HG02973 (cell line): ENCODE measurements around the gene MLLT10.

Experiments used
- ATAC-seq: cut with Tn5 transposase; IDR thresholded peaks from one replicate; pipeline ENCODE4 v1.9.1; 2021; ENCODE audit warnings: moderate library complexity; ENCODE audit not compliant: unreplicated experiment

The MLLT10 gene

DNA sequence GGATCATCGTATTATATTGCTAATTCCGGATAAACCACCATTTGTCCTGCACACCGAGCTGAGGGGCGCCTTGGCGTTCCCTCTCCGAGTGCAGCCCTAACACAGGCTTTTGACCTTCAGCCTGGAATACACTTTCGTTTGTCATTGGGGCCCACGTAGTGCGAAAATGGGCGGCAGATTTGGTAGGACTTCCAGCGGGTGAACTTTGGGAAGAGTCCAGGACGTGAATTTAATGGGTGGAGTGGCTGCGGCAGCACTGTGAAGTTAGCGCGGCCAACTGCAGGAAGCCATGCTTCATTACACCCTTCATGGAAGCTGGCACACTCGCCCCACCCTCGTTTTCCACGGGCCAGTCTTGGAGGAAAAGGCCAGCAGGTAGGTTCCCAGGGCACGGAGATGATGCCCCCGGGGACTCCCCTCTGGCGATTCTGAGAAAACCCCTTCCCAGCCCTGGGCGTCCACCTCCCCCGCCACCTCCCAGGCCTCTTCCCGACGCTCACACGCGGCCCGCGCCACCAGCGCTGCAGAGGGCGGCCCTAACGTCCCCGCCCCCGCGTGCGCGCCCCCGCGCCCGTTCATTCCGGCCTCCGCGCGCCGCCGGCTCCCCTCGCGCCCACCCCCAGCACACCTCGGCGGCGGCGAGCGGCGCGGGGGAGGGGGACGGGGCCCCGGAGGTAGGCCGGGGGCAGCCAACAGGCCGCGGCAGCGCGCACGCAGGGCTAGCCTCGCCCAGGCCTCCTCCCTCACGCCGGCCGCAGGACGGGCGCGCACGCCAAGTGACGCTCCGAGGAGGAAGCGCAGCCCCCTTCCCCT is at the start of gene MLLT10:
MLLT10 (plus strand) TSS at position 766 of the 813 bp plus-strand sequence. CDS start 413 bp downstream, outside the sequence.
- ATAC-seq: peak; percentile 88

- ATAC-seq: no peak
Observed at GRCh38 chr10:21487416-21488180, 46.4 kb upstream of the MLLT10 start.

DNA sequence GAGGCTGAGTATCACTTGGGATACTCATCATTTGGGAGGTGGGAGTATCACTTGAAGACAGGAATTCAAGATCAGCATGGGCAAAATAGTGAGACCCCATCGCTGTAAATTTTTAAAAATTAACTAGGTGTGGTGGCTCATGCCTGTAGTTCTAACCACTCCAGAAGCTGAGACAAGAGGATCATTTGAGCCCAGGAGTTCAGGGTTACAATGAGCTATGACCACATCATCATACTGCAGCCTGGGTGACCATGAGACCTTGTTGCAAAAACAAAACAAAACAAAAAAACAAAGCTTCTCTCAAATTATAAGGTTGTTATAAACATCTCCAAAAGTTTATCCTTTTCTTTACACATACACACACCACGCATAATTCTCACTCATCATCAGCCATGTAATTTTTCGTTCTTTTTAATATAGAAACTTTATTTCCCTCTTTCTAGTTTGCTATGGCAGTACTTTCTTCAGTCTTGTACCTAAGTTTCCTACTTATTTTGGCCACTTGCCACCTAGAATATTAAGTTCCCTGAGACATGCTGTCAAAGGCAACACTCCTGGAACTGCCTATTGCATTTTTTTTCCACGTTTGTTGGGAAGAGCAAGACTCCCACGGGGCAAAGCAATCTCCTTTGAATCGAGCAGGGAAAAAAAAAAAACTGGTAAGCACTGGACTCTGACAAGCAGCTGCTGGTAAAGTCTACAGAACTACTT is 45.6 kb upstream of the MLLT10 start:
- no peak for ATAC-seq

GRCh38 chr10:21488957-21489446 is 45.0 kb upstream of the MLLT10 start:
- no peak for ATAC-seq

DNA sequence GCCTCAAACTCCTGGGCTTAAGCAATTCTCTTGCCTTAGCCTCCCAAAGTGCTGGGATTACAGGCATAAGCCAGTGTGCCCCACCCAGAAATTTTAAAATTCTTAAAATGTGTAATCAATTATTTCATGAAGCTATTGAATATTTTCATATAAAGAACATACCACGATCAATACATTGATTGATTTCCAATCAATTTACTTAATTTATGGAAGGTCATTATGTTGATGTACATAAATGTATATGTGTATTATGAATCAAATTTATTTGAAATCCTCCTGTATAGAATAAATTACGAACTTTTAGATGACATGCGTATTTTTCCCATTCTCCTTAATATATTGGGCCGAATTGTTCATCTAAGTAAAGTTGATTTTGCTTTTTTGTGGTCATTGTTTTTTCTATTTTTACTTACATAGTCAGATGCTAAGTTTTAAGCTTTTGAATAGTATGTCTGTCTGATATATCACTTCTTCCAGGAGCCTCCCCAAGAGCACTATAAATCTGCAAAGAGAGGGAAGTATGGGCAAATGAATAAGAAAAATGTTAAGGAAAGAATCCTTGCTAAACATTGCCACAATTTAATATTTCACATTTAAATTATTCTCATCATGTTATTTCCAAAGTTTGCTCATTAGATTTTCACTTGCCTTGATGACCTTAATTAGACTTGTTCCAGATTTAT is 43.9 kb upstream of the MLLT10 start:
- no peak for ATAC-seq

DNA sequence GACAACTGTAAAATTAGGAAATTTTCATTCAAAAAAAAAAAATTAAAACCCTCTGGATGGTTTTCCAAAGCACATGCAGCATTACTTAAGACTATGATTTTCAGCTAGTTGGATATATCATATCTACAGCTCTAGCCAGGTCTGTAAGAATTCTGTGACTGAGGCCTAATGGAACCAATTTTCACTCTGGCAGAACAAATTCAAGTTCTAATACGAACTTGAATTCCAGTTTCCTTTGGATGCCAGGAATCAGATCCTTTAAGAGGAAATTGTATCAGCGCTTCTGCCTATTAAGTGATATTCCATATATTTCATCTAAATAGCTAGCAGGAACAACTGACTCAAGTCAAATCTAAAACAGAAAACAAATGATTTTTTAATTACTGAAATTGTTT is 43.3 kb upstream of the MLLT10 start:
- ATAC-seq: no peak

DNA sequence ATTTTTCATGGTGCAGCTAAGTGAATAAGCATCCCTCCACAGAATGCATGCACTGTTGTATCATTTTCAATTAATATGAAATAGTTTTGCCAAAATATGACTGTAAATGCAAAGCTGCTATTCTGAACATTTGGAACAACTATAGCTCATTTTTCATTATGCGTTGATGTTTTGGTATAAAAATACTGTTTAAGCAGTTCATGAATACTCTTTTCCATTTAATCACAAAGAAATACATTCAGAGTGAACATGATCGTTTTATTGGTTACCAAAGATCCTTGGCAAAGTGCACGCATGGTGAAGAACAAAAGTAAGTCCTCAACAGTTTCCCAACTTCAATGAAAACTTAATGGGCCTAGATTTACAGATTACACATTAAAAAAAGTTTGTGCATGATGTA is 41.6 kb upstream of the MLLT10 start:
- no peak for ATAC-seq

DNA sequence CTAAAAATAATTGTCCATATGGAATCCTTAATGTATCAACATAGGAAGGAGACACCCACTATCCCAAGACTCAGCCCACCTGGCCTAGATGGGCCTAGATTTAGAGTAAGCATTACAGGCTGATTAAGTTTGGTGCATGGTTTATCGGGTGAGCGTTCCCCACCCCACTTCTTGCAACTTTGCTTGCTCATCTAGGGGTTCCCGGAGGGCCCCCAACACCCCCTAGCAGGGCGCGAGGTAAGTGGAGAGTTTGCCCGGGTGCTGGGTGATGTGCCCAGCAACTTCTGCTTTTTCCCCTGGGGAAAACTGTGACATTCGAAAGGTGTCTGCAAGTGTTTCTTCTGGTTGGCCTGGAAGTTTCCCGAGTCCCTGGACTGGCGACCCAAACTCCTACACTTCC is 40.2 kb upstream of the MLLT10 start:
- ATAC-seq: no peak

DNA sequence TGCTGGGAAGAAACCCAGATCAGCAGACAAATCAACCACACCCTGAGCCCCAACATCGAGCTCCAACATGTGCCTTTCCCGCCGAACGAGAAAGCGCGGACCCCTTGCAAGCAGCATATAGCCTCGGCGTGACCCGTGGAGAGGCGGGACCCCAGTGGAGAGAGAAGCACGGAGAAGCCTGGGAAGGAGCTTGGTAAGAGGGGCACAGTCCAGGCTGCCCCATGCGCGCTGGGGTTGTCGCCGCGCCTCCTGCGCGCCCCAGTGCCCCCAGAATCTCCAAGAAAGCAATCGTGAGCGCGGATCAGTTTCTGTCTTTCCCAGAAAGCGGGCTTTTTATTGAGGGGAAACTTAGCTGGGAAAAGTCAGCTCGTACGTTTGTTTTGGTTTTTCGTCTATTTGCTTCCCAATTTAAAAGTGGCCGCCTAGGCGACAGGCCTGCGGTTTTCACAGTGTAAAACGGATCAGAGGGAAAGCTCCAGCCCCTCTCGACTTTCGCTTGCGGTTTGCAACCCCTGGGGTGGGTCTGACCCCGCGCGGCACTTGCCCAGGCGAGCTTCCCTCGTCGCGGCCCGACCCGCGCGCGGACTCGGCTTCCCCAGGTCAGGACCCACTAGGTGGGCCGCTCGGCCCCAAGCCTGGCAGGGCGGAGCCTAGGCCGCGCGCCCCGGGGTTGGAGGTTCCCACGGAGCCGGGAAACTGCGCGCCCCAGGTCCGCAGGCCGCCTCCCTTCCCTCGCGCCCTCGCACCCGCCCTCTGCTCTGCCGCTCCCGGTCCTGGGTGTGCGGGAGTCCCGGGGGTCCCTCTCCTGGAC is 39.6 kb upstream of the MLLT10 start:
- no peak for ATAC-seq

DNA sequence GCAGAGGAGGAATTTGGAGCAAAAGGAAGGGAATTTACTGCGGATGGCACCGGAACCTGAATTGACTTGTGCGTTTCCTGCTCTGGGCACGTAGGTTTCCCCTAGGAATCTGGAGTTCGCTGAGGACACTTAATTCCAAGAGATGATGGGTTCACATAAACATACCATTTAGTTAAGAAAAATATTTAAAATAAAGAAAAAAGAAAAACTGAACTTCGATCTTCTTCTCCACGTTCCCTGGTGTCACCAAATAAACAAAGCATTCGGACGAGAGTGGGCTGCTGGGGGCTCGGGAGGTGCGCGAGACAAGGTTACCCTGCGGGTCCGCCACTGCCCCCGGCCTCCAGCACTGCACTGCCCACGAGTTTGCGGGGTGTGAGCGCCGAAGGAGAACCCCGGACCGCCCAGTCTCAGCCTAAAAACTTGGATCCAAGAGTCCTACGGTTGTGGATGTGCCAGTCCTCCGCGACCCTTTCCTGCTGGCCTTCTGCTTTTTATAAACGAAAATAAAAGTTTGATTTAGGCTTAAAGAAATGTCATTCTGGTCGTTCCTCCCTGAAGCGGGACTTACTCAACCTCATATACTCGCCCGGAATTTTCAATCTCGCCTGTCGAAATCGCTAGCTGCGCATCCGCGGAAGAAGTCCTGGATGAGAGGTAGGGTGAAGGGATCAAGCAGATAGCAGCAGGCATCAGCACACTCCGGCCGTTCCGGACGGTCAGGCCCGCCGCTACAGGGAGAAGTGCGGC is 38.9 kb upstream of the MLLT10 start:
- ATAC-seq: no peak

GRCh38 chr10:21495752-21496342 is 38.2 kb upstream of the MLLT10 start:
- ATAC-seq: peak; percentile 79

DNA sequence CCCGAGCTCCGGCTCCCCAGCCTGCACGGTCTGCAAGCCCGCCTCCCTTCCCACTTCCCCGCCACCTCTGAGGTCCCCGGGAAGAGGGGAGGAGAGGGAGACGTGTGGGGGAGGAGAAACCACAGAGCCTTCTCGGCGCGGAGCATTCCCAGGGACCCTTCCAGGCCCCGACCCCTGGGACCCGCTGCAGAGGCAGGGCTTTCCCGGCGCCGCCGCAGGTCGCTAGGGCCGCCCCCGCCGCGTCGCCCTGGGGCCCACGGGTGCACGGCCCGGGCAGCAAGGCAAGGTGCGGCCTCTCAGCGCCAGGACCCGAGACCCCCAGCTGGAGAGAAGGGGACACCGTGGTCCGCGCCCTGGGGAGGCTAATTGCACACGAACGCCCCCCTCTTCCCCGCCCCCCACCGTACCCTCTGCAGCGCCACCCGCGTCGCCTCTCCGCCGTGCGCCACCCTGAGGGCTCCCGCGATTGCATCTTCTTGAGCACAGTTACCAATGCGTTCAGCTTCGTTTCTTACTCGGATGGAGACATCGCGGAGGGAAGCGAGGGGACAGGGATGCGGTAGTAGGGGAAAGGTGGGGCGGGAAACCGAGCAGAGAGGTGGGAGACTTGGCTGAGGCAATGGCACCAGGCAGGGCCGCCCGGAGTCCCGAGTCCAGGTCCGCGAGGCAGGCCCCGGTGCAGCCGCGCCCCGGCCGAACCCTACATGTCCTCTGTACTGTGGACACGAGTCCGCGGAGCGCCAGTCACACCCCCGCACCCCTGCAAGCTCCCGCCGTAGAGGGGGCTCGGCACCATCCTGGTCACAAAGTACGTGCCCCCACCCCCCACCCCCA is 37.5 kb upstream of the MLLT10 start:
- ATAC-seq: peak; percentile 44

DNA sequence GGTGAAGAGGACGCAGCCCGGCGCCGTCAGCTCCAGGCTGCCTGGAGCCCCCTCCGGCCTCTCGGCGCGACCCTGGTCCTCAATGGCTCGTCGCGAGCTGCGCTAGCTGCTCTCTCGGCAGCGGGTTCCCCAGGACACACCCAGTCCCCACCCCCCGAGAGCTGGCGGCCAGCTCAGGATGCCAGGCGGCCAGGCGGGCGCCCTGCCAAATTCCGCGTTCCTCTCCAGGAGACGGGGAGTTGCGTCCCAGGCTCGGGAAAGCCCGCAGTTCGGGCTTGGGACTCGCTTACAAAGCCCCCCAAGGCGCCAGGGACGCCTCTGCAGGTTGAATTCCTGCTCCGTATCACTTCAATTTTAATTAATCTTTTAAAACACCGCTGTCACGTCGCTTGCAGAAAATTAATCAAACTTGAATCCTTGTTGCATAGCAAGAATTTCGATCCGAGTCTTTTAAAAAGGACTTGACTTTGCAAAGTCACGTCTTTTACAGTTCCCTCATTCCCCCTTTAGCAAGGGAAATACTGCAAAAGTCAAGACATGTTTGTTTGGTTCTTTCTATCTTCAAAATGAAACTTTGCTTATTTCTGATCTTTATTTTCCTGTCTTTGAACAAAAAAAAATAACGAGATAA is 36.7 kb upstream of the MLLT10 start:
- no peak for ATAC-seq

DNA sequence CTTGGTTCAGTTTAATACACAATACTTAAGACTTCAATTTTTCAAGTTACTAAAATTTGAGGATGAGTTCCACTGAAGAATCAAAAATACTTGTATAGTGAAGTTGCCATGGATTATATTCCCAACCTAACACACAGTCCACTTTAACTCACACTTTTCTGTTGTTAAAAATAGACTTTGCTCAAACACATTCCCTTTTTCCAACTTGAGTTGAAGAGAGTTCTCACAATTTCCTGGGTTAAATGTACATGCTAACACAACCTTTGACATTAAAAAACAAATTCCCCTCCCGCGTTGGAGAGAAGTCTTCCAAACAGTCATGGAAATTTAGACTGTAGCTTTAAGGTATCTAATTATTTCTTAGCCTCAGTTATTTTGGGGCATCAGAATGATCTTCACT is 35.7 kb upstream of the MLLT10 start:
- no peak for ATAC-seq

GRCh38 chr10:21498986-21499385 is 35.0 kb upstream of the MLLT10 start:
- no peak for ATAC-seq

DNA sequence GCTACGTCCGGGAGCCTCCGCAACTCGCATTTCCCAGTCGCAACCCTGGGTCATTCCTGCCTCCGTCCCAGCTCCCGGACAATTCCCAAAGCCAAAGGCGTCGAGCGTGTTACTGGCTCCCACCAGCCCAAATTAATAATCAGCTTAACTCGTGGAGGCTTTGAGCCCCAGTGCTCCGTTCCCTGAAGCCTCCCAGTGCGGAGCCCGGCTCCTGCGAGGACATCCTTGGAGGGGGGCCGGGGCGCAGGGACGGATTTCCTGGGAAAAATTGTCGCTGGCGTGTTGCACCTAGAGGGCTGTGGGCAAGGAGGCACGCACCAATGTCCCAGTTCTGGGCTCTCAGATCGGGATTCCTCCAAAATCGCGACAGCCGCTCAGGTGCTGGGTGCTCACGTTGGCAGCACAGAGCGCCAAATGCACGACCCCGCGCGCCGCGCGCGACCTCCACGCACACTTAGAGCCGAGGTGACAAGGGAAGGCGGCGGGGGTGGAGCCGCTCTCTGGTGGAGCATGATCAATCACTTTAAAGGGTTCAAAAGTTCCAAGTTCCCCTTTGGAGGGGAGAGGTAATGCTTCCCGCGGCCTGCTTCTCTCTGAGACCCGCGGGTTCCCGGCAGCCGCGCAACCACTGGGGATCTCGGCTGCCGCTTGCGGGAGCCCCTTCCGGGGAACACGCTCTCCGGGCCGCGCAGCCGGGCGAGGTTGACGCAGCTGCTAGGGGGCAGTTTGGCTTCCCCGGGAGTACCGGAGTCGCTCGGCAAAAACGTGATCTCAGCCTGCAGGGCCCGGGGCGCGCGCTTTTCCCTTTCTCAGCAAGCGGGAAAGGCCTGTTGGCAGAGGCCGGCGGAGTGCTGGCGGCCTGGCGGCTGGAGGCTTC is 34.1 kb upstream of the MLLT10 start:
- ATAC-seq: no peak

- ATAC-seq: no peak
Observed at GRCh38 chr10:21500578-21500910, 33.5 kb upstream of the MLLT10 start.
